ENCODE results near the gene SUSD6. TPM values are rescaled to one million over a fixed set of nuclear protein-coding genes. Genes with fewer than 3 reads are reported as not detected.

The SUSD6 gene
- total RNA-seq, 1 experiment from 2014 or later = 32.1 TPM

GRCh38 chr14:69694730-69695281, 83.4 kb downstream of the SUSD6 start:
- no peak for DNase-seq (ENCODE audit: unreplicated experiment)
- Mint-ChIP-seq H3K36me3 (ENCODE audit: insufficient read depth, unreplicated experiment) (peaks cover 5% of the 10 kb centered on the region), H3K27ac (ENCODE audit: low read depth, unreplicated experiment) (peak overlapping the region; percentile 42), H3K4me1 (ENCODE audit: insufficient read depth, unreplicated experiment) (peaks cover 27% of the 10 kb centered on the region), H3K4me3 (ENCODE audit: unreplicated experiment) (no peak overlapping the region), H3K9me3 (ENCODE audit: unreplicated experiment) (no peaks in the 10 kb centered on the region), H3K27me3 (ENCODE audit: insufficient read depth, unreplicated experiment) (no peaks in the 10 kb centered on the region)
- ChIA-PET CTCF (no interaction called here), POLR2A (interaction anchor here (1.3 kb wide), 1 partner anchor 84 kb away, joined by 3 read pairs; the partner anchor contains the start of gene SUSD6)
- TF ChIP-seq CTCF (IDR thresholded peaks at IDR 0.05; ENCODE audit: unreplicated experiment) = no peak
- BruUV-seq (replicated peaks) = no TSS peak
- intact Hi-C loops (cut with micrococcal nuclease) = no loop called here

GRCh38 chr14:69695322-69696203, 84.2 kb downstream of the SUSD6 start:
- H3K4me1 Mint-ChIP-seq (ENCODE audit: insufficient read depth, unreplicated experiment) = peaks cover 30% of the 10 kb centered on the region
- H3K27ac Mint-ChIP-seq (ENCODE audit: low read depth, unreplicated experiment) = peak overlapping the region; percentile 44
- intact Hi-C loops (cut with micrococcal nuclease) = no loop called here

GRCh38 chr14:69696204-69696527, 84.8 kb downstream of the SUSD6 start:
- Mint-ChIP-seq H3K9me3 (ENCODE audit: unreplicated experiment) (no peaks in the 10 kb centered on the region), H3K4me3 (ENCODE audit: unreplicated experiment) (no peak overlapping the region), H3K27ac (ENCODE audit: low read depth, unreplicated experiment) (peak overlapping the region; percentile 44), H3K27me3 (ENCODE audit: insufficient read depth, unreplicated experiment) (no peaks in the 10 kb centered on the region), H3K4me1 (ENCODE audit: insufficient read depth, unreplicated experiment) (peaks cover 31% of the 10 kb centered on the region), H3K36me3 (ENCODE audit: insufficient read depth, unreplicated experiment) (peaks cover 5% of the 10 kb centered on the region)
- no peak for DNase-seq (ENCODE audit: unreplicated experiment)
- BruUV-seq (replicated peaks) = no TSS peak
- no peak for TF ChIP-seq CTCF (IDR thresholded peaks at IDR 0.05; ENCODE audit: unreplicated experiment)
- CTCF ChIA-PET = no interaction called here
- POLR2A ChIA-PET = interaction anchor here (0.7 to 1.1 kb wide), 2 partner anchors 17 to 38 kb away, joined by 3 read pairs; no protein-coding TSS in a partner anchor
- intact Hi-C loops (cut with micrococcal nuclease) = no loop called here

More at GRCh38 chr14:69695322-69696203, 84.2 kb downstream of the SUSD6 start:
- Mint-ChIP-seq H3K4me3 (ENCODE audit: unreplicated experiment) (no peak overlapping the region), H3K27me3 (ENCODE audit: insufficient read depth, unreplicated experiment) (no peaks in the 10 kb centered on the region), H3K36me3 (ENCODE audit: insufficient read depth, unreplicated experiment) (peaks cover 5% of the 10 kb centered on the region), H3K9me3 (ENCODE audit: unreplicated experiment) (no peaks in the 10 kb centered on the region)
- peak; percentile 43 for DNase-seq (ENCODE audit: unreplicated experiment)
- ChIA-PET CTCF (no interaction called here), POLR2A (interaction anchor here (0.7 to 1.1 kb wide), 2 partner anchors 18 to 37 kb away, joined by 3 read pairs; no protein-coding TSS in a partner anchor)
- BruUV-seq (replicated peaks) = no TSS peak
- TF ChIP-seq CTCF (IDR thresholded peaks at IDR 0.05; ENCODE audit: unreplicated experiment) = no peak
